Mesendoderm (in vitro differentiated cells): ENCODE data around the gene RPL3.

ENCODE experiments used
- DNase-seq: peaks from one replicate; pipeline ENCODE4 v3.0.0; 2013
- H2AK5ac ChIP-seq: 2 replicates; pipeline ENCODE4 v1.6.1; 2013; ENCODE audit warnings: low read length, inconsistent platforms
- H2BK120ac ChIP-seq: 2 replicates; pipeline ENCODE4 v1.6.1; 2013; ENCODE audit warnings: low read depth, mild to moderate bottlenecking, low read length, moderate library complexity, mixed read lengths
- H2BK15ac ChIP-seq: replicated peaks from 2 replicates; pipeline ENCODE4 v1.6.1; 2013; ENCODE audit warnings: low read depth, mild to moderate bottlenecking, moderate library complexity
- H2BK5ac ChIP-seq: 2 replicates; pipeline ENCODE4 v1.6.1; 2013; ENCODE audit warnings: low read length, inconsistent platforms
- H3K18ac ChIP-seq: 2 replicates; pipeline ENCODE4 v1.6.1; 2013; ENCODE audit warnings: mild to moderate bottlenecking, low read length, mixed read lengths
- H3K23ac ChIP-seq: one replicate; pipeline ENCODE4 v1.6.1; 2013; ENCODE audit warnings: low read length
- H3K27ac ChIP-seq: 2 replicates; pipeline ENCODE4 v1.5.1; 2013; ENCODE audit warnings: low read depth, mild to moderate bottlenecking, inconsistent platforms, low read length, moderate library complexity
- H3K27me3 ChIP-seq: 2 replicates; pipeline ENCODE4 v1.6.1; 2013; ENCODE audit warnings: low read length, control low read depth, mild to moderate bottlenecking, inconsistent platforms; ENCODE audit not compliant: insufficient read depth, poor library complexity
- H3K36me3 ChIP-seq: 2 replicates; pipeline ENCODE4 v1.6.1; 2013; ENCODE audit warnings: low read length, inconsistent platforms; ENCODE audit not compliant: control insufficient read depth, insufficient read depth
- H3K4ac ChIP-seq: one replicate; pipeline ENCODE4 v1.6.1; 2013; ENCODE audit warnings: low read depth, mild to moderate bottlenecking, low read length, moderate library complexity
- H3K4me1 ChIP-seq: 2 replicates; pipeline ENCODE4 v1.6.1; 2013; ENCODE audit warnings: low read depth, low read length, inconsistent platforms; ENCODE audit not compliant: control insufficient read depth
- H3K4me2 ChIP-seq: 2 replicates; pipeline ENCODE4 v1.6.1; 2013; ENCODE audit warnings: low read length
- H3K4me3 ChIP-seq: 2 replicates; pipeline ENCODE4 v1.5.1; 2013; ENCODE audit warnings: mild to moderate bottlenecking, low read length
- H3K56ac ChIP-seq: one replicate; pipeline ENCODE4 v1.6.1; 2013; ENCODE audit warnings: low read length
- H3K79me1 ChIP-seq: 2 replicates; pipeline ENCODE4 v1.6.1; 2013; ENCODE audit warnings: low read length, inconsistent platforms
- H3K79me2 ChIP-seq: 2 replicates; pipeline ENCODE4 v1.6.1; 2013; ENCODE audit warnings: mild to moderate bottlenecking, low read length; ENCODE audit not compliant: control insufficient read depth, insufficient read depth
- H3K9ac ChIP-seq: 2 replicates; pipeline ENCODE4 v1.6.1; 2013; ENCODE audit warnings: low read length, inconsistent platforms
- H4K5ac ChIP-seq: one replicate; pipeline ENCODE4 v1.6.1; 2013; ENCODE audit warnings: low read length
- H4K8ac ChIP-seq: one replicate; pipeline ENCODE4 v1.6.1; 2013; ENCODE audit warnings: low read depth, mild to moderate bottlenecking, control low read depth, low read length, moderate library complexity
- WGBS: extraction: QIAGEN DNeasy Blood & Tissue Kit; methylation state at CpG from one replicate; pipeline ENCODE4 v1.1.7; 2013; ENCODE audit warnings: low lambda C conversion rate, missing lambda C conversion rate; ENCODE audit not compliant: insufficient coverage; ENCODE audit errors: extremely low coverage; 5-methylcytosine and 5-hydroxymethylcytosine counted together

RPL3 gene

DNA sequence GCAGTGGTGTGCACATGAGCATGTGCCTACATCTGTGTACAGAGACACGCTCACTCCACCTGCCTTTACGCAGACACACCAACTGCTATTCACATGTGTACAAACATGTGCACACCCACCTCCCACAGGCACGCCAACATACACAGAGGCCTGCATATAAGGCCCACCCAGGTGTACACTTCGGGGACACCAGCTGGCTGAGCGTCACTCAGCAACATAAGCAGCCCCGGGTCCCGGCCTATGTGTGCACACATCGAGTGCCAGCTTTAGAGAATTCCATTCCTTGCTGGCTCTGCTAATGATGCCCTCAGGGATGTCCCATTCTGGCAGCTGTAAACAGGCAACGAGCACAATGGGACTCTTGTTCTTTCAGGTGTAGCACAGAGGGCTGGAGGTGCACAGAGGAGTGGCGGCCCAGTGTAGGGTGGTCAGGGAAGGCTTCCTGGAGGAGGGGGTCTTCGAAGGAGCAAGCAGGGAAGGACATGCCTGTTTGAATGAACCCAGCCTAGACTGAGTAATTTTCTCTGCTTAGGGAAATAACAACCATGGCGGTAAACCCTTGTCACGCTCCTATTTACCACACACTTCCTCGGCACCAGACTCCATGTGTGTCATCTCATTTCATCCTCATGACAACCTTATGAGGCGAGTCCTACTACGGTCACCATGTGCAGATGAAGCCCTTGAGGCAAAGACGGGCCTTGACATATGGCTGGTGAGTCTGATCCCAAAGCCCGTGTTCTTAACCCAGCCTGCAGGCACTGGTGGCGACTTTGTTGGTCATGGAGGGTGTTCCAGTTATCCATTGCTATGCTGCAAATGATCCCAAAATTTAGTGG is 35.1 kb downstream of the RPL3 start:
- peak overlapping the region; percentile 34 for H3K56ac ChIP-seq
- H3K4ac ChIP-seq = no peak overlapping the region
- H3K36me3 ChIP-seq = no peaks in the 10 kb centered on the region
- H4K8ac ChIP-seq = no peak overlapping the region
- no peak overlapping the region for H2AK5ac ChIP-seq
- no peak overlapping the region for H3K4me3 ChIP-seq
- no peak overlapping the region for H3K18ac ChIP-seq
- H3K27me3 ChIP-seq = no peaks in the 10 kb centered on the region
- no peak for DNase-seq
- no peak overlapping the region for H2BK15ac ChIP-seq
- no peaks in the 10 kb centered on the region for H3K79me2 ChIP-seq
- WGBS = no CpG with 5 or more reads among the region's 19 CpGs
- no peak overlapping the region for H3K4me2 ChIP-seq
- no peak overlapping the region for H2BK5ac ChIP-seq
- no peaks in the 10 kb centered on the region for H3K79me1 ChIP-seq
- H3K9ac ChIP-seq = no peak overlapping the region
- H2BK120ac ChIP-seq = no peak overlapping the region
- no peak overlapping the region for H3K23ac ChIP-seq
- H3K4me1 ChIP-seq = no peaks in the 10 kb centered on the region
- H4K5ac ChIP-seq = no peak overlapping the region
- no peak overlapping the region for H3K27ac ChIP-seq

DNA sequence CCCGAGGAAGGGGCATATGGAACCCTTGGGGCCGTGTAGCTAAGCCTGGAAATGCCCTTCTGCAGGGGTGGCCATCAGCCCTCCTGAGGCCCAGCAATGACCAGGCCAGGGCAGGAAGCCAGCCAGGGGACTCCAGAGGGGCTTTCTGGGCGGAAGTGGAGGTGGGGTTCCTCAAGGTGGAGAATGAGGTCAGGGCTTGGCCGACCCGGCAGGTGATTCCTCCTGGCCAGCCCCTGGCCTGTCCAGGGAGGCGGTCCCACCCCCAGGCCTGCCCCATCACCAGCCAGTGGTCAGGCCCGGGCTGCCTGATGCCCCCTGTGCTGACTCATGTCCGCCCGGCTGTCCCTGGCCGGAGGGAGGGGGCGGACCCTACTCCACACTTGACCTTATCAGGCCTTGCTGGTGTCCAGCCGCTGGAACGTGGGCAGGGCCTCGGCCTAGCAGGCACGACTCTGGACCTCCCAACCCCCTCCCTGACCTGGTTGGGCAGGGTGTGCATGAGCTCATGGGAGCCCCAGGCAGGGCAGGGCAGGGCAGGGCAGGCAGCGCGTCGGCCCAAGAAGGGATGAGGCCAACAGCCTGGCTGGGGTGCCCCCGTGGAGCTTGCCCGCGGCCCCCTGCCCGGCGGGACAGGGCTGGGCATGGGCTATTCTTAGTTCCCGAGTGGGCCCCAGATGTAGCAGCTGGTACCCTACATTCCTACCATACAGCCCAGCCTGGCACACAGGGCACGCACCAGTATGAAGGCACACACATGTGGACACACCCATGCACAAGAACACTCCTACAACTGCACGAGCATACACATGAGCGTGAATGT is 35.9 kb downstream of the RPL3 start:
- no peak overlapping the region for H3K27ac ChIP-seq
- H3K4me3 ChIP-seq = no peak overlapping the region
- H2BK15ac ChIP-seq = no peak overlapping the region
- no peak overlapping the region for H2AK5ac ChIP-seq
- H4K8ac ChIP-seq = no peak overlapping the region
- no peak overlapping the region for H3K4ac ChIP-seq
- no peak overlapping the region for H2BK5ac ChIP-seq
- H3K23ac ChIP-seq = no peak overlapping the region
- no peak overlapping the region for H3K9ac ChIP-seq
- no peaks in the 10 kb centered on the region for H3K79me1 ChIP-seq
- H3K79me2 ChIP-seq = no peaks in the 10 kb centered on the region
- no peaks in the 10 kb centered on the region for H3K4me1 ChIP-seq
- DNase-seq = no peak
- H3K56ac ChIP-seq = peak overlapping the region; percentile 34
- no peak overlapping the region for H3K4me2 ChIP-seq
- no peak overlapping the region for H2BK120ac ChIP-seq
- WGBS = no CpG with 5 or more reads among the region's 27 CpGs
- no peak overlapping the region for H4K5ac ChIP-seq
- H3K27me3 ChIP-seq = no peaks in the 10 kb centered on the region
- no peaks in the 10 kb centered on the region for H3K36me3 ChIP-seq
- no peak overlapping the region for H3K18ac ChIP-seq

DNA sequence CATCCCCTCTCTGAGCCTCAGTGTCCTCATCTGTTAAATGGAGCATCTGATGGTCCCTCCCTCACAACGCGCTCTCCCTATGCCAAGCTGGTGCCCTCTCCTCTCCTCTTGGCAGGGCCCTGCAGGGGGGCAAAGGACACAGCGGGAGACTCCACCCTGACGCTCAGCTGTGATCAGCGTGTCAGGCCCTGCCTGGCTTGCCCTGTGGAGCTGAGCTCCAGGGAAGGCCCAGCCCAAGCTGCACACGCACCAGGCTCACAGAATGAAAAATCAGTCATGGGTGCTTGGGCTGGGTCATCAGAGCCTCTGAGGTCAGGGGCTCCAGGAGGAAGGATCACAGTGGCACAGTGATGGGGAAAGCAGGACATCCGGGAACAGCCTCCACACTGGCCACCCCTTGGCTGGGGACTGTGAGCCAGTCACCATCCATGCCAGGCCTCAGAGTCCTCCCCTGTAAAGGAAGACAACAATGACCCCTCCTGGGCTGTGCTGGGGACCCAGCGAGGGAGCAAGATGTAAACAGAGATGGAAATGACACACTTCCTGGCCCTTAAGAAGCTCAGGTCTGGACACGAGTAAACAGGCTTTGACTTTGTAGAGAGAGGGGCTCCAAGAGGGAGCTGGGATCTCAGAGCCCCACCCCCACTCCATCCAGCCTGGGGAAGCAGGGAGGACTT is 36.6 kb downstream of the RPL3 start:
- Histone ChIP-seq H3K56ac (no peak overlapping the region), H3K23ac (no peak overlapping the region), H3K9ac (no peak overlapping the region), H2BK120ac (no peak overlapping the region), H4K5ac (no peak overlapping the region), H4K8ac (no peak overlapping the region), H3K79me1 (no peaks in the 10 kb centered on the region), H3K27me3 (no peaks in the 10 kb centered on the region), H3K27ac (no peak overlapping the region), H3K18ac (no peak overlapping the region), H3K4me2 (no peak overlapping the region), H3K4me1 (no peaks in the 10 kb centered on the region), H3K36me3 (no peaks in the 10 kb centered on the region), H3K79me2 (no peaks in the 10 kb centered on the region), H2BK5ac (no peak overlapping the region), H2BK15ac (no peak overlapping the region), H2AK5ac (no peak overlapping the region), H3K4me3 (no peak overlapping the region), H3K4ac (no peak overlapping the region)
- no peak for DNase-seq
- WGBS = no CpG with 5 or more reads among the region's 9 CpGs

- no peaks in the 10 kb centered on the region for H3K4me1 ChIP-seq
- no peaks in the 10 kb centered on the region for H3K27me3 ChIP-seq
- no peak overlapping the region for H3K4me3 ChIP-seq
- no peak overlapping the region for H3K18ac ChIP-seq
- H3K23ac ChIP-seq = no peak overlapping the region
- no peak overlapping the region for H4K5ac ChIP-seq
- H3K4ac ChIP-seq = no peak overlapping the region
- H2BK5ac ChIP-seq = no peak overlapping the region
- no CpG with 5 or more reads among the region's 6 CpGs for WGBS
- H2AK5ac ChIP-seq = peak overlapping the region; percentile 27
- no peaks in the 10 kb centered on the region for H3K79me1 ChIP-seq
- DNase-seq = no peak
- no peak overlapping the region for H3K4me2 ChIP-seq
- H4K8ac ChIP-seq = no peak overlapping the region
- no peaks in the 10 kb centered on the region for H3K79me2 ChIP-seq
- peak overlapping the region; percentile 5 for H3K56ac ChIP-seq
- no peak overlapping the region for H3K27ac ChIP-seq
- H3K36me3 ChIP-seq = no peaks in the 10 kb centered on the region
- H2BK15ac ChIP-seq = no peak overlapping the region
- H3K9ac ChIP-seq = no peak overlapping the region
- no peak overlapping the region for H2BK120ac ChIP-seq
Observed at GRCh38 chr22:39281126-39281525, 38.3 kb downstream of the RPL3 start.

DNA sequence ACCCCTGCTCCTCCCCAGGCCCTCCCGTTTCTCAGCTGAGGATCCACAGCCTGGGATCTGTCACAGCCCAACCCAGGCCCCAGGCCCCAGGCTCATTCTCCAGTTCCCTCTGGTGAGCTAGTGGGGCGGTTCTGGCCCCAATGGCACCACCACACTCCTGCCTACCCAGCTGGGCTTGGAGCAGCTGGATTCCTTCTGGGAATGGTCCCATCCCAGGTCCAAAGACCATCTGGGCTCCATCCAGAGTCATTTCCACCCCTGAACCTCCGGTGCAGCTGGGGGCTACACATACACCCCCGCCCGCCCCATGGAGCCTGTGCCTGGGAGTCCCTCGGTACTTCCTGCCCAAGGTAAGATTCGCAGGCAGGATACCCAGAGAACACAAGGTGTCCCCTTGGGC is 39.2 kb downstream of the RPL3 start:
- DNase-seq = no peak
- Histone ChIP-seq H2BK5ac (no peak overlapping the region), H3K4me2 (no peak overlapping the region), H3K4ac (no peak overlapping the region), H3K27ac (no peak overlapping the region), H3K4me3 (no peak overlapping the region), H4K5ac (no peak overlapping the region), H3K9ac (no peak overlapping the region), H3K79me2 (no peaks in the 10 kb centered on the region), H3K56ac (peak overlapping the region; percentile 15), H4K8ac (no peak overlapping the region), H2AK5ac (no peak overlapping the region), H3K36me3 (no peaks in the 10 kb centered on the region), H3K18ac (no peak overlapping the region), H3K23ac (no peak overlapping the region), H2BK120ac (no peak overlapping the region), H3K79me1 (no peaks in the 10 kb centered on the region), H3K27me3 (no peaks in the 10 kb centered on the region), H2BK15ac (no peak overlapping the region), H3K4me1 (no peaks in the 10 kb centered on the region)
- WGBS = no CpG with 5 or more reads among the region's 7 CpGs
